HEK293 (cell line): ENCODE data around the gene GAPDHS.

Experiments
- CTCF ChIA-PET: fragments of 350-600 bp; formaldehyde crosslinking; extraction: SDS; loops from one replicate; lab custom pipeline; 2021; ENCODE audit warnings: antibody characterized with exemption; lab: Yijun Ruan, JAX
- POLR2A ChIA-PET: fragments of 300-600 bp; formaldehyde crosslinking; extraction: SDS; loops from one replicate; lab custom pipeline; 2020; ENCODE audit warnings: antibody characterized with exemption, inconsistent platforms; lab: Yijun Ruan, JAX
- H3K27ac ChIP-seq: fragments of 200-500 bp; sonication (Bioruptor generic); 2 replicates; pipeline ENCODE4 v1.5.1; 2014; ENCODE audit warnings: low read depth, low read length, control low read depth, inconsistent platforms; ENCODE audit errors: extremely low read depth
- H3K36me3 ChIP-seq, 2 experiments: fragments of 200-500 bp in 1 of 2; sonication (Bioruptor generic) in 1 of 2; 1 replicate in 1 of 2; 2 replicates in 1 of 2; pipeline ENCODE4 v1.5.1; 2014 to 2017; ENCODE audit warnings: inconsistent platforms in 2 of 2, low read length in 2 of 2; ENCODE audit not compliant: control insufficient read depth in 2 of 2, insufficient read depth in 1 of 2
- H3K4me1 ChIP-seq: fragments of 200-500 bp; sonication (Bioruptor generic); 2 replicates; pipeline ENCODE4 v1.5.1; 2014; ENCODE audit warnings: mild to moderate bottlenecking, low read length, inconsistent platforms; ENCODE audit not compliant: control insufficient read depth, insufficient read depth
- H3K4me3 ChIP-seq: 2 replicates; pipeline ENCODE4 v1.5.1; 2011; ENCODE audit warnings: low read depth, mild to moderate bottlenecking, control low read depth, low read length, moderate library complexity
- H3K9me3 ChIP-seq: fragments of 200-500 bp; sonication (Bioruptor generic); 2 replicates; pipeline ENCODE4 v1.5.1; 2014; ENCODE audit warnings: low read depth, low read length, inconsistent platforms; ENCODE audit not compliant: control insufficient read depth, insufficient read depth
- GLIS1 ChIP-seq: fragments of 450-650 bp; formaldehyde crosslinking; IDR thresholded peaks from 2 replicates; pipeline ENCODE4 v1.5.1; 2016; ENCODE audit warnings: missing biosample characterization, missing genetic modification characterization
- PRDM1 ChIP-seq: fragments of 450-650 bp; formaldehyde crosslinking; IDR thresholded peaks from 2 replicates; pipeline ENCODE4; 2016; ENCODE audit warnings: missing biosample characterization, missing genetic modification characterization
- PRDM6 ChIP-seq: fragments of 450-650 bp; formaldehyde crosslinking; IDR thresholded peaks from 2 replicates; pipeline ENCODE4 v1.5.1; 2017; ENCODE audit warnings: missing biosample characterization, missing genetic modification characterization
- ZBTB17 ChIP-seq: fragments of 450-650 bp; formaldehyde crosslinking; IDR thresholded peaks from 2 replicates; pipeline ENCODE4 v1.5.1; 2016; ENCODE audit warnings: missing biosample characterization, missing genetic modification characterization
- ZFHX2 ChIP-seq: fragments of 450-650 bp; formaldehyde crosslinking; conservative IDR thresholded peaks from 2 replicates; pipeline ENCODE4 v1.5.1; 2016; ENCODE audit warnings: missing biosample characterization, missing genetic modification characterization
- ZIC2 ChIP-seq: fragments of 450-650 bp; formaldehyde crosslinking; IDR thresholded peaks from 2 replicates; pipeline ENCODE4 v1.5.1; 2016; ENCODE audit warnings: missing biosample characterization, missing genetic modification characterization
- ZNF133 ChIP-seq: fragments of 450-650 bp; formaldehyde crosslinking; IDR thresholded peaks from 2 replicates; pipeline ENCODE4 v1.5.1; 2016; ENCODE audit warnings: missing biosample characterization, missing genetic modification characterization
- ZNF2 ChIP-seq: fragments of 450-650 bp; formaldehyde crosslinking; IDR thresholded peaks from 2 replicates; pipeline ENCODE4 v1.5.1; 2016; ENCODE audit warnings: missing biosample characterization, missing genetic modification characterization
- ZNF202 ChIP-seq: fragments of 450-650 bp; formaldehyde crosslinking; IDR thresholded peaks from 2 replicates; pipeline ENCODE4 v1.5.1; 2016; ENCODE audit warnings: missing biosample characterization, missing genetic modification characterization, borderline replicate concordance
- ZNF335 ChIP-seq: fragments of 450-650 bp; formaldehyde crosslinking; conservative IDR thresholded peaks from 2 replicates; pipeline ENCODE4 v1.5.1; 2016; ENCODE audit warnings: missing biosample characterization, missing genetic modification characterization
- ZNF426 ChIP-seq: fragments of 450-650 bp; formaldehyde crosslinking; IDR thresholded peaks from 2 replicates; pipeline ENCODE4 v1.5.1; 2017; ENCODE audit warnings: missing biosample characterization, missing genetic modification characterization, mild to moderate bottlenecking, inconsistent platforms, moderate library complexity
- ZNF513 ChIP-seq: fragments of 450-650 bp; IDR thresholded peaks from 2 replicates; pipeline ENCODE4 v1.5.1; 2018; ENCODE audit warnings: missing biosample characterization, missing genetic modification characterization
- ZNF514 ChIP-seq: fragments of 450-650 bp; formaldehyde crosslinking; IDR thresholded peaks from 2 replicates; pipeline ENCODE4 v1.5.1; 2016; ENCODE audit warnings: missing biosample characterization, missing genetic modification characterization
- ZNF623 ChIP-seq: fragments of 450-650 bp; formaldehyde crosslinking; IDR thresholded peaks from 2 replicates; pipeline ENCODE4 v1.5.1; 2016; ENCODE audit warnings: missing biosample characterization, missing genetic modification characterization
- ZNF660 ChIP-seq: fragments of 450-650 bp; IDR thresholded peaks from 2 replicates; pipeline ENCODE4 v1.5.1; 2018; ENCODE audit warnings: missing biosample characterization, mild to moderate bottlenecking, missing genetic modification characterization
- ZNF785 ChIP-seq: fragments of 450-650 bp; formaldehyde crosslinking; IDR thresholded peaks from 2 replicates; pipeline ENCODE4 v1.5.1; 2016; ENCODE audit warnings: missing biosample characterization, missing genetic modification characterization
- TF ChIP-seq, protein P1 (sequence below): fragments of 450-650 bp; formaldehyde crosslinking; IDR thresholded peaks from 2 replicates; pipeline ENCODE4 v1.5.1; 2016; ENCODE audit warnings: missing biosample characterization, missing genetic modification characterization
- TF ChIP-seq, protein P2 (sequence below): fragments of 450-650 bp; formaldehyde crosslinking; IDR thresholded peaks from 2 replicates; pipeline ENCODE4 v1.5.1; 2016; ENCODE audit warnings: missing biosample characterization, missing genetic modification characterization
- TF ChIP-seq, protein P3 (sequence below): fragments of 450-650 bp; formaldehyde crosslinking; IDR thresholded peaks from 2 replicates; pipeline ENCODE4 v1.5.1; 2016; ENCODE audit warnings: missing biosample characterization, missing genetic modification characterization
- TF ChIP-seq, protein P4 (sequence below): fragments of 450-650 bp; formaldehyde crosslinking; IDR thresholded peaks from 2 replicates; pipeline ENCODE4 v1.5.1; 2016; ENCODE audit warnings: missing biosample characterization, missing genetic modification characterization

Gene GAPDHS

GRCh38 chr19:35555301-35556005 lies 22.2 kb downstream of the GAPDHS start:
- CTCF ChIA-PET: interaction anchor here (0.6 to 4.7 kb wide), 41 partner anchors 7 to 644 kb away, joined by 3 to 53 read pairs (median 4); partner anchors contain the start of genes COX6B1 and HAUS5
- H3K27ac ChIP-seq: no peak overlapping the region
- no peaks in the 10 kb centered on the region; the same call in 1 of the 2 replicates for H3K9me3 ChIP-seq
- H3K36me3 ChIP-seq: peaks cover 0 to 5% of the 10 kb centered on the region in 2 experiments; a peak in 1 of 3 replicates
- peaks cover 10% of the 10 kb centered on the region for H3K4me1 ChIP-seq
- POLR2A ChIA-PET: interaction anchor here (0.8 to 0.9 kb wide), 2 partner anchors 9 to 57 kb away, joined by 3 to 4 read pairs; partner anchors contain the start of gene HAUS5
- TF ChIP-seq GLIS1 (tag by site-specific recombination): peak; percentile 91
- peak; percentile 47; the same call in 1 of the 2 replicates for TF ChIP-seq ZBTB17 (tag by site-specific recombination)
- TF ChIP-seq, protein P1, sequence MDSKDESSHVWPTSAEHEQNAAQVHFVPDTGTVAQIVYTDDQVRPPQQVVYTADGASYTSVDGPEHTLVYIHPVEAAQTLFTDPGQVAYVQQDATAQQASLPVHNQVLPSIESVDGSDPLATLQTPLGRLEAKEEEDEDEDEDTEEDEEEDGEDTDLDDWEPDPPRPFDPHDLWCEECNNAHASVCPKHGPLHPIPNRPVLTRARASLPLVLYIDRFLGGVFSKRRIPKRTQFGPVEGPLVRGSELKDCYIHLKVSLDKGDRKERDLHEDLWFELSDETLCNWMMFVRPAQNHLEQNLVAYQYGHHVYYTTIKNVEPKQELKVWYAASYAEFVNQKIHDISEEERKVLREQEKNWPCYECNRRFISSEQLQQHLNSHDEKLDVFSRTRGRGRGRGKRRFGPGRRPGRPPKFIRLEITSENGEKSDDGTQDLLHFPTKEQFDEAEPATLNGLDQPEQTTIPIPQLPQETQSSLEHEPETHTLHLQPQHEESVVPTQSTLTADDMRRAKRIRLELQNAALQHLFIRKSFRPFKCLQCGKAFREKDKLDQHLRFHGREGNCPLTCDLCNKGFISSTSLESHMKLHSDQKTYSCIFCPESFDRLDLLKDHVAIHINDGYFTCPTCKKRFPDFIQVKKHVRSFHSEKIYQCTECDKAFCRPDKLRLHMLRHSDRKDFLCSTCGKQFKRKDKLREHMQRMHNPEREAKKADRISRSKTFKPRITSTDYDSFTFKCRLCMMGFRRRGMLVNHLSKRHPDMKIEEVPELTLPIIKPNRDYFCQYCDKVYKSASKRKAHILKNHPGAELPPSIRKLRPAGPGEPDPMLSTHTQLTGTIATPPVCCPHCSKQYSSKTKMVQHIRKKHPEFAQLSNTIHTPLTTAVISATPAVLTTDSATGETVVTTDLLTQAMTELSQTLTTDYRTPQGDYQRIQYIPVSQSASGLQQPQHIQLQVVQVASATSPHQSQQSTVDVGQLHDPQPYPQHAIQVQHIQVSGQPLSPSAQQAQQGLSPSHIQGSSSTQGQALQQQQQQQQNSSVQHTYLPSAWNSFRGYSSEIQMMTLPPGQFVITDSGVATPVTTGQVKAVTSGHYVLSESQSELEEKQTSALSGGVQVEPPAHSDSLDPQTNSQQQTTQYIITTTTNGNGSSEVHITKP (tag by site-specific recombination): peak; percentile 58; the same call in 1 of the 2 replicates
- TF ChIP-seq, protein P2, sequence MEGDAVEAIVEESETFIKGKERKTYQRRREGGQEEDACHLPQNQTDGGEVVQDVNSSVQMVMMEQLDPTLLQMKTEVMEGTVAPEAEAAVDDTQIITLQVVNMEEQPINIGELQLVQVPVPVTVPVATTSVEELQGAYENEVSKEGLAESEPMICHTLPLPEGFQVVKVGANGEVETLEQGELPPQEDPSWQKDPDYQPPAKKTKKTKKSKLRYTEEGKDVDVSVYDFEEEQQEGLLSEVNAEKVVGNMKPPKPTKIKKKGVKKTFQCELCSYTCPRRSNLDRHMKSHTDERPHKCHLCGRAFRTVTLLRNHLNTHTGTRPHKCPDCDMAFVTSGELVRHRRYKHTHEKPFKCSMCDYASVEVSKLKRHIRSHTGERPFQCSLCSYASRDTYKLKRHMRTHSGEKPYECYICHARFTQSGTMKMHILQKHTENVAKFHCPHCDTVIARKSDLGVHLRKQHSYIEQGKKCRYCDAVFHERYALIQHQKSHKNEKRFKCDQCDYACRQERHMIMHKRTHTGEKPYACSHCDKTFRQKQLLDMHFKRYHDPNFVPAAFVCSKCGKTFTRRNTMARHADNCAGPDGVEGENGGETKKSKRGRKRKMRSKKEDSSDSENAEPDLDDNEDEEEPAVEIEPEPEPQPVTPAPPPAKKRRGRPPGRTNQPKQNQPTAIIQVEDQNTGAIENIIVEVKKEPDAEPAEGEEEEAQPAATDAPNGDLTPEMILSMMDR (tag by site-specific recombination): peak; percentile 88
- TF ChIP-seq ZNF514 (tag by site-specific recombination): no peak
- TF ChIP-seq ZFHX2: 0 out of 2 replicates have a peak, but pooled peaks have one; percentile 7
- TF ChIP-seq ZNF202 (tag by site-specific recombination): no peak
- H3K4me3 ChIP-seq: no peak overlapping the region

DNA sequence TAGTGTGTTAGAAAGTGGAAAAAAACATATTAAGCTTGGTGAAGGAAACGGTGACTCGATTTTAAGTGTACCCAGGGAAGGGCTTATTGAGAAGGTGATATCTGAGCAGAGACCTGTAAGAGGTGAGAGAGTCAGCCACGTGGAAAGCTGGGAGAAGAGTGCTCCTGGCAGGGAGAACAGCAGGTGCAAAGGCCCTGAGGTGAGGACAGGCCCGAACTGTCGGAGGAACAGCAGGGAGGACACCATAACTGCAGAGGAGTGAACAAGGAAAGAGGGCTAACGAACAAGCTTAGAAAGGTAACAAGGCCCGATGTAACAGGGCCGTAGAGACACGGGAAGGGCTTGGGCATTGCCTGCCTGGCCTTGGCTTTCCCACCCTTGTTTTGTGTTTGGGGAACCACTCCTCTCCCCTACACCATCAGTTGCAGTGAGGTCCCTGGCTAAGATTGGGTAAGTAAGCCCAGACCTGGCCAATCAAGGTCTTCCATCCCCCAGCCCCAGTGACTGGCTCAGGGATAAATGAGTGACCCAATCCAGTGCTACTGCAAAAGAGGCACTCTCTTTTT lies 22.9 kb downstream of the GAPDHS start:
- TF ChIP-seq ZNF513 (tag by site-specific recombination): no peak
- TF ChIP-seq ZIC2 (tag by site-specific recombination): peak; percentile 28; the same call in 1 of the 2 replicates
- no peak for TF ChIP-seq ZNF133 (tag by site-specific recombination)
- 0 out of 2 replicates have a peak, but pooled peaks have one; percentile 5 for TF ChIP-seq ZBTB17 (tag by site-specific recombination)
- TF ChIP-seq, protein P3, sequence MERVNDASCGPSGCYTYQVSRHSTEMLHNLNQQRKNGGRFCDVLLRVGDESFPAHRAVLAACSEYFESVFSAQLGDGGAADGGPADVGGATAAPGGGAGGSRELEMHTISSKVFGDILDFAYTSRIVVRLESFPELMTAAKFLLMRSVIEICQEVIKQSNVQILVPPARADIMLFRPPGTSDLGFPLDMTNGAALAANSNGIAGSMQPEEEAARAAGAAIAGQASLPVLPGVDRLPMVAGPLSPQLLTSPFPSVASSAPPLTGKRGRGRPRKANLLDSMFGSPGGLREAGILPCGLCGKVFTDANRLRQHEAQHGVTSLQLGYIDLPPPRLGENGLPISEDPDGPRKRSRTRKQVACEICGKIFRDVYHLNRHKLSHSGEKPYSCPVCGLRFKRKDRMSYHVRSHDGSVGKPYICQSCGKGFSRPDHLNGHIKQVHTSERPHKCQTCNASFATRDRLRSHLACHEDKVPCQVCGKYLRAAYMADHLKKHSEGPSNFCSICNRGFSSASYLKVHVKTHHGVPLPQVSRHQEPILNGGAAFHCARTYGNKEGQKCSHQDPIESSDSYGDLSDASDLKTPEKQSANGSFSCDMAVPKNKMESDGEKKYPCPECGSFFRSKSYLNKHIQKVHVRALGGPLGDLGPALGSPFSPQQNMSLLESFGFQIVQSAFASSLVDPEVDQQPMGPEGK (tag by site-specific recombination): no peak
- no peak for TF ChIP-seq PRDM1 (tag by site-specific recombination)
- TF ChIP-seq ZNF2: no peak
- no peak for TF ChIP-seq ZNF660 (tag by site-specific recombination)
- no peak for TF ChIP-seq ZNF785
- TF ChIP-seq, protein P4, sequence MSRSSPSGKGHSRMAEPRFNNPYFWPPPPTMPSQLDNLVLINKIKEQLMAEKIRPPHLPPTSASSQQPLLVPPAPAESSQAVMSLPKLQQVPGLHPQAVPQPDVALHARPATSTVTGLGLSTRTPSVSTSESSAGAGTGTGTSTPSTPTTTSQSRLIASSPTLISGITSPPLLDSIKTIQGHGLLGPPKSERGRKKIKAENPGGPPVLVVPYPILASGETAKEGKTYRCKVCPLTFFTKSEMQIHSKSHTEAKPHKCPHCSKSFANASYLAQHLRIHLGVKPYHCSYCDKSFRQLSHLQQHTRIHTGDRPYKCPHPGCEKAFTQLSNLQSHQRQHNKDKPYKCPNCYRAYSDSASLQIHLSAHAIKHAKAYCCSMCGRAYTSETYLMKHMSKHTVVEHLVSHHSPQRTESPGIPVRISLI (tag by site-specific recombination): no peak
- TF ChIP-seq ZNF623 (tag by site-specific recombination): peak; percentile 100
- TF ChIP-seq ZNF426 (tag by site-specific recombination): no peak
- 0 out of 2 replicates have a peak, but pooled peaks have one; percentile 9 for TF ChIP-seq ZNF335 (tag by site-specific recombination)
- no peak for TF ChIP-seq PRDM6 (tag by site-specific recombination)
- TF ChIP-seq, all 188 proteins: peak for 4

More for the DNA sequence above, 22.9 kb downstream of the GAPDHS start:
- peaks cover 10% of the 10 kb centered on the region for H3K4me1 ChIP-seq
- ChIA-PET POLR2A (interaction anchor here (0.8 to 2.1 kb wide), 3 partner anchors 10 to 56 kb away, joined by 3 to 8 read pairs (median 4); partner anchors contain the start of gene HAUS5), CTCF (interaction anchor here (0.6 to 4.7 kb wide), 43 partner anchors 8 to 645 kb away, joined by 3 to 53 read pairs (median 4); partner anchors contain the start of genes COX6B1 and HAUS5)
- H3K36me3 ChIP-seq: no peaks in the 10 kb centered on the region
- H3K9me3 ChIP-seq: no peaks in the 10 kb centered on the region; the same call in 1 of the 2 replicates
- no peak overlapping the region for H3K4me3 ChIP-seq
- H3K27ac ChIP-seq: no peak overlapping the region; the same call in 1 of the 2 replicates
